ENCODE data around the gene FNDC11. TPM values are rescaled to one million over a fixed set of nuclear protein-coding genes. Genes with fewer than 3 reads are reported as not detected.

Gene FNDC11
- 0.25 and 0.45 TPM in 2 replicates for total RNA-seq (ENCODE audit: low replicate concordance)

GRCh38 chr20:63553933-63554290 is at the start of gene FNDC11:
Gene FNDC11, plus strand, starts transcription at chr20:63554159. Its CDS starts 1,505 bp downstream, at chr20:63555664.
- TF ChIP-seq, protein P1, sequence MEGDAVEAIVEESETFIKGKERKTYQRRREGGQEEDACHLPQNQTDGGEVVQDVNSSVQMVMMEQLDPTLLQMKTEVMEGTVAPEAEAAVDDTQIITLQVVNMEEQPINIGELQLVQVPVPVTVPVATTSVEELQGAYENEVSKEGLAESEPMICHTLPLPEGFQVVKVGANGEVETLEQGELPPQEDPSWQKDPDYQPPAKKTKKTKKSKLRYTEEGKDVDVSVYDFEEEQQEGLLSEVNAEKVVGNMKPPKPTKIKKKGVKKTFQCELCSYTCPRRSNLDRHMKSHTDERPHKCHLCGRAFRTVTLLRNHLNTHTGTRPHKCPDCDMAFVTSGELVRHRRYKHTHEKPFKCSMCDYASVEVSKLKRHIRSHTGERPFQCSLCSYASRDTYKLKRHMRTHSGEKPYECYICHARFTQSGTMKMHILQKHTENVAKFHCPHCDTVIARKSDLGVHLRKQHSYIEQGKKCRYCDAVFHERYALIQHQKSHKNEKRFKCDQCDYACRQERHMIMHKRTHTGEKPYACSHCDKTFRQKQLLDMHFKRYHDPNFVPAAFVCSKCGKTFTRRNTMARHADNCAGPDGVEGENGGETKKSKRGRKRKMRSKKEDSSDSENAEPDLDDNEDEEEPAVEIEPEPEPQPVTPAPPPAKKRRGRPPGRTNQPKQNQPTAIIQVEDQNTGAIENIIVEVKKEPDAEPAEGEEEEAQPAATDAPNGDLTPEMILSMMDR (IDR thresholded peaks at IDR 0.05; ENCODE audit: insufficient read depth, low read length): no peak
- DNase-seq (ENCODE audit: low read depth): no peak
- H3K4me3 ChIP-seq (ENCODE audit: low read depth, low read length): peak within 1 kb of the TSS; percentile 63

GRCh38 chr20:63504642-63505041 is 49.3 kb upstream of the FNDC11 start:
- H3K4me3 ChIP-seq (ENCODE audit: low read depth, low read length): no peak overlapping the region
- DNase-seq (ENCODE audit: low read depth): no peak
- TF ChIP-seq, protein P1 (IDR thresholded peaks at IDR 0.05; ENCODE audit: insufficient read depth, low read length): no peak

- DNase-seq (ENCODE audit: low read depth): no peak
- H3K4me3 ChIP-seq (ENCODE audit: low read depth, low read length): no peak overlapping the region
- TF ChIP-seq, protein P1 (IDR thresholded peaks at IDR 0.05; ENCODE audit: insufficient read depth, low read length): no peak
Measured at GRCh38 chr20:63505281-63505680, 48.7 kb upstream of the FNDC11 start.

DNA sequence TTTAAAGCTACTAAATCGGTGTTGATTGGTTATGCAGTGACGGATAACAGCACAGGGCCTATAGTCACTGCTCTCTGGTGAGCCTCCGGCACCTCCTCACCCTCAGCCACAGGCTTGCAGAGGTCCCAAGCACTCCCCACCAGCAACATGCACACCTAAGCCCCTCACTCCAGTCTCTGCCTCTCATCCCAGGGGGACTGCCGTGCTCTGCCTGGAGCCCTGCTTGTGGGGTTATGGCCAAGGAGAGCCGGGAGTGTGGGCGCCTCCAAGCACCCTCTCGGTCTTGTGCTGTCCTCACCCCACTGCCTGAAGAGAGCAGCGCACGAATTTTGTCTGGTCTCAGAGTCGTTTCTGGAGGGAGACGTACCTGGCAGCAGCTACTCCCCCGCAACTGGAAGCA is 48.2 kb upstream of the FNDC11 start:
- TF ChIP-seq, protein P1 (IDR thresholded peaks at IDR 0.05; ENCODE audit: insufficient read depth, low read length): no peak
- DNase-seq (ENCODE audit: low read depth): no peak
- no peak overlapping the region for H3K4me3 ChIP-seq (ENCODE audit: low read depth, low read length)

DNA sequence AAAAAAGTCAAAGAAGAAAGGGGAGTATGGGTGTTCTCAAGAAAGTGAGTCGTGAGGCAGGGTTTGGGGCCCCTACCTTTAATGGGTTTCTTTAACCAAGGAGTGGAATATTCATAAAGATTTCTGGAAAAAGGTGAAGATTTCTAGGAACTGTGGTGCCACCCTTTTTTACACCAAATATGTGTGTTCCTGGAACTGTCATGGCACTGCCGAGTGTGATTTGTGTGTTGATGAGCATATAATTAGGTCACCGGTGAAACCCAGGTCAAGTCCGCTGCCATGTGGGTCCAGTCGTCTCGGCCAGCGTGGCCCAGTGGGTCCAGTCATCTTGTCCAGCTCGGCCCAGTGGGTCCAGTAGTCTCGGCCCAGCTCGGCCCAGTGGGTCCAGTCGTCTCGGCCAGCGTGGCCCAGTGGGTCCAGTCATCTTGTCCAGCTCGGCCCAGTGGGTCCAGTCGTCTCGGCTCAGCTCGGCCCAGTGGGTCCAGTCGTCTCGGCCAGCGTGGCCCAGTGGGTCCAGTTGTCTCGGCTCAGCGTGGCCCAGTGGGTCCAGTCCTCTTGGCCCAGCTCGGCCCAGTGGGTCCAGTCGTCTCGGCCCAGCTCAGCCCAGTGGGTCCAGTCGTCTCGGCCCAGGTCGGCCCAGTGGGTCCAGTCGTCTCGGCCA is 46.7 kb upstream of the FNDC11 start:
- no peak overlapping the region for H3K4me3 ChIP-seq (ENCODE audit: low read depth, low read length)
- DNase-seq (ENCODE audit: low read depth): no peak
- TF ChIP-seq, protein P1 (IDR thresholded peaks at IDR 0.05; ENCODE audit: insufficient read depth, low read length): no peak

GRCh38 chr20:63508072-63508768 is 45.7 kb upstream of the FNDC11 start:
- TF ChIP-seq, protein P1 (IDR thresholded peaks at IDR 0.05; ENCODE audit: insufficient read depth, low read length): no peak
- H3K4me3 ChIP-seq (ENCODE audit: low read depth, low read length): no peak overlapping the region
- DNase-seq (ENCODE audit: low read depth): no peak

Data from fibroblast of the aortic adventitia (primary cell).